GM12878 (cell line): ENCODE results near the gene CFAP97. TPM values are rescaled to one million over a fixed set of nuclear protein-coding genes. Genes with fewer than 3 reads are reported as not detected.

Source experiments
- CREM ChIP-seq: IDR thresholded peaks from 2 replicates; pipeline ENCODE4 v1.6.1; 2014; ENCODE audit warnings: antibody characterized with exemption, low read depth
- E2F4 ChIP-seq: IDR thresholded peaks from 2 replicates; pipeline ENCODE4 v1.6.1; 2012; ENCODE audit warnings: low read depth, low read length, improper control_type of control experiment
- E4F1 ChIP-seq: fragments of 450-650 bp; IDR thresholded peaks from 2 replicates; pipeline ENCODE4 v1.6.1; 2018; ENCODE audit warnings: borderline replicate concordance, mild to moderate bottlenecking; ENCODE audit not compliant: partially characterized antibody
- TARDBP ChIP-seq: IDR thresholded peaks from 2 replicates; pipeline ENCODE4 v1.6.1; 2016; ENCODE audit warnings: borderline replicate concordance
- ZBTB40 ChIP-seq: fragments of 450-650 bp; IDR thresholded peaks from 2 replicates; pipeline ENCODE4 v1.6.1; 2016; ENCODE audit warnings: mild to moderate bottlenecking, moderate library complexity, borderline replicate concordance
- polyA plus RNA-seq, 11 experiments: library from polyadenylated mRNA; depleted of rRNA in 4 of 11; unstranded in 6 of 11; stranded (reverse) in 5 of 11; fragments of >200 nt; fragmentation: Nextera tagmentation in 4 of 11; fragmentation: Illumina TruSeq in 1 of 11; extraction: Ambion mirVana in 4 of 11; extraction: Trizol in 1 of 11; gene quantifications; 1 replicate in 1 of 11; 2 replicates in 10 of 11; pipeline versions ENCODE4 v1.2.1 to v1.2.3, GENCODE V29; 2011 to 2016; ENCODE audit warnings: inconsistent platforms in 2 of 11, missing spikeins in 2 of 11, low read depth in 1 of 11
- total RNA-seq, 4 experiments: library from RNA; depleted of rRNA in 3 of 4; stranded (reverse); fragments of >200 nt in 3 of 4; fragmentation: Illumina TruSeq in 1 of 4; extraction: Trizol in 1 of 4; gene quantifications; 2 replicates each; pipeline versions ENCODE4 v1.2.1 to v1.2.3, GENCODE V29; 2013 to 2021

The CFAP97 gene
- total and polyA plus RNA-seq, 10 of the 15 experiments (the other 5 are each of a cell fraction or from before 2014, with no cell fraction given) = 26.4 to 62.7 (median 48.0) TPM

DNA sequence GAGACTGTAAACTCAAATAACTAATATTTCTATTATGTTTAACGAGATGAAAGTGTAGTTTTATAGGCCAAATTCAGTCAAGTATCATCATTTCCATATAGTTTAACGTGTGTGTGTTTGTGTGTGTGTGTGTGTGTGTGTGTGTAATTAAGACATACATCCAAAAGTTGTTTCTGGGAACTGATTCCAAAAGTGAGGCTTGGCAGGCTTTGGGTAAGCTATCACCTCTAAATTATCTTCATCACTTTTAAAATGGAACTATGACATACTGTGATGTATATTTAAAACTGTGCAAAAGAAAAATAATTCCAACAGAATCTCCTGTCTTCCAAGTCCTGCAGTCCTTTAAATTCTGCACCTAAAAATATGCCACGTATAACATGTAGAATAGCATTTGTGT lies 79.8 kb downstream of the CFAP97 start (continued):
- TF ChIP-seq E2F4 = no peak
- TF ChIP-seq TARDBP = no peak
- no peak for TF ChIP-seq ZBTB40
- TF ChIP-seq E4F1 = no peak
- no peak for TF ChIP-seq CREM
